ENCODE data around the gene AADACL2.

Gene AADACL2

DNA sequence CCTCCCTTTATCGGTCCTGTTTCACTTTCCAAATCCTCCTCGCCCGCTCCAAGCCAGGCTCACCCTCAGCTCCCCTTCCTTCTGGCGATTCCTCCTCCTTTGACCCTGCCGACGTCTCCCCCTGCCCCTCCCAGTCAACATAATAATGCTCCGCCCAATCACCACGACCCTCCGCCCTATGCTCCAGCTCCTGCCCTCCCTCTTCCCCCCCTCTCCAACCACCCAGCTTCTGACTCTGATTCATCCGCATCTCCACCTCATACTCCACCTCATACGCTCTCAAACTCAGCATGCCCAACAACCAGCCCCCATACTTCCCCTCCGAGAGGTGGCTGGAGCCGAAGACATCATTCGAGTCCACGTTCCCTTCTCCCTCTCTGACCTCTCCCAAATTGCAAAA is 73.1 kb downstream of the AADACL2 start:
- DNase-seq (ENCODE audit: low read depth), result no peak
